ENCODE data around the gene SESN2.
"Not testable (repeated sequence)": the region's sequence is repeated elsewhere in the genome, so short reads cannot be mapped to it uniquely, and the experiment has no call there.

SESN2 gene

DNA sequence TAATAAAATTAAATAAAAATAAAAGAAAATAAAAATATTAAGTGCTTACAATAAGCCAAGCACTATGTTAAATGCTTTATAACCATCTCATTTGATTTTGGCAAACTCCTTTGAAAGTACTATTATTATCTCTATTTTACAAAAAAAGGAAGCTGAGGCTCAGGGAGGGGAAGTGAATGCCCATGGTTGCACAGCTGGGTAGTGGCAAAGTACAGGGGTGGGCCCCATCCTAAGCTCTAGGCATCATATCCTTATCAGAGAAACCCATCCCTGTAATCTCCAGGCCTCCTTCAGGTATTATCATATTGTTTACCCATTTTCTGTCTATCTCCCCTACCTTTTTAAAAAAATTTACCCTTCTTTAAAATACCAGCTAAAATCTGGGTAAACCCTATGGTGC lies 67.2 kb downstream of the SESN2 start:
- H2BK120ac ChIP-seq (ENCODE audit: low read depth, low read length) = no peak overlapping the region
- DNase-seq = no peak
- H4K91ac ChIP-seq (ENCODE audit: low read length) = no peak overlapping the region
- H3K27me3 ChIP-seq (ENCODE audit: control insufficient read depth in 1 of 2, insufficient read depth in 1 of 2, low read length in 2 of 2) = no peaks in the 10 kb centered on the region
- no peak overlapping the region for H3K9ac ChIP-seq (ENCODE audit: low read length)
- no peak overlapping the region for H3K4me3 ChIP-seq (ENCODE audit: insufficient read depth in 1 of 2, low read depth in 1 of 2, low read length in 2 of 2)
- no peak overlapping the region for H2BK5ac ChIP-seq (ENCODE audit: low read depth, low read length, poor library complexity, severe bottlenecking)
- peaks cover 10% of the 10 kb centered on the region for H3K4me1 ChIP-seq (ENCODE audit: control insufficient read depth, insufficient read depth, low read depth, low read length)
- no peak overlapping the region for H3K4ac ChIP-seq (ENCODE audit: low read depth in 1 of 2, low read length in 2 of 2)
- no peak overlapping the region for H3K23ac ChIP-seq (ENCODE audit: low read length in 2 of 2)
- H2AK5ac ChIP-seq (ENCODE audit: low read length, severe bottlenecking) = no peak overlapping the region
- no peaks in the 10 kb centered on the region for H3K9me3 ChIP-seq (ENCODE audit: control insufficient read depth, low read length)
- H2BK15ac ChIP-seq (ENCODE audit: low read depth, poor library complexity, severe bottlenecking) = no peak overlapping the region
- H3K79me1 ChIP-seq (replicated peaks; ENCODE audit: low read length, poor library complexity, severe bottlenecking) = peaks cover 15% of the 10 kb centered on the region
- peaks cover under 1 to 9% of the 10 kb centered on the region in 2 experiments for H3K36me3 ChIP-seq (ENCODE audit: control insufficient read depth in 1 of 2, insufficient read depth in 2 of 2, low read depth in 1 of 2, low read length in 2 of 2)
- no peak overlapping the region for H3K18ac ChIP-seq (ENCODE audit: low read depth in 1 of 2, low read length in 2 of 2)
- no peak overlapping the region for H2AFZ ChIP-seq (ENCODE audit: low read depth, low read length)
- no peak overlapping the region for H4K8ac ChIP-seq (ENCODE audit: low read length)
- no peak overlapping the region for H3K4me2 ChIP-seq (ENCODE audit: low read length, poor library complexity, severe bottlenecking)
- H2BK12ac ChIP-seq (ENCODE audit: low read length in 2 of 2) = no peak overlapping the region
- H3K14ac ChIP-seq (ENCODE audit: low read length in 2 of 2) = no peak overlapping the region
- H3K27ac ChIP-seq (ENCODE audit: low read length, poor library complexity, severe bottlenecking) = no peak overlapping the region

DNA sequence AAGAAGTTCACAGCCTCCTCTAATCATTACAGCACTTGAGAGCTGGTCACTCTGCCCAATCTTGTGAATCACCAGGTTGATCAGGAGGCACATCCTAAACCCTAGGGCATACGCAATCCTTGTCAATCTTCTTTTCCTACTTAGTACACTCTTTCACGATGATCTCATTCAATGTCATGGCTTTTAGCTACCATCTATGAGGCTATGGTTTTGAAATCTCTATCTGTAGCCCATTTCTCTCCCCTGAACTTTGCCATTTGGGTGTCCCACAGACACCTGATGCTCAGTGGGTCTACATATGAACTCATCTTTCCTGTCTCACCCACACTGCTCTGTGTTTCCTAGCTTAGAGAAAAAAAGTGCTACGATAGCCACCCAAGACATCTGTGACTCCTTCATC lies 67.7 kb downstream of the SESN2 start:
- whole genome bisulfite sequencing = 85% methylated on average over 2 of the region's 3 CpGs
- H4K8ac ChIP-seq (ENCODE audit: low read length) = no peak overlapping the region
- no peak overlapping the region for H3K18ac ChIP-seq (ENCODE audit: low read depth in 1 of 2, low read length in 2 of 2)
- peak overlapping the region; percentile 72 for H2AK5ac ChIP-seq (ENCODE audit: low read length, severe bottlenecking)
- H3K27me3 ChIP-seq (ENCODE audit: control insufficient read depth in 1 of 2, insufficient read depth in 1 of 2, low read length in 2 of 2) = no peaks in the 10 kb centered on the region
- no peak overlapping the region for H2BK12ac ChIP-seq (ENCODE audit: low read length in 2 of 2)
- H2BK5ac ChIP-seq (ENCODE audit: low read depth, low read length, poor library complexity, severe bottlenecking) = no peak overlapping the region
- H3K14ac ChIP-seq (ENCODE audit: low read length in 2 of 2) = no peak overlapping the region
- H3K79me1 ChIP-seq (replicated peaks; ENCODE audit: low read length, poor library complexity, severe bottlenecking) = peaks cover 18% of the 10 kb centered on the region
- no peak overlapping the region for H3K4me2 ChIP-seq (ENCODE audit: low read length, poor library complexity, severe bottlenecking)
- no peak overlapping the region for H3K9ac ChIP-seq (ENCODE audit: low read length)
- peaks cover 5 to 13% of the 10 kb centered on the region in 2 experiments for H3K36me3 ChIP-seq (ENCODE audit: control insufficient read depth in 1 of 2, insufficient read depth in 2 of 2, low read depth in 1 of 2, low read length in 2 of 2)
- no peak overlapping the region for H3K4me3 ChIP-seq (ENCODE audit: insufficient read depth in 1 of 2, low read depth in 1 of 2, low read length in 2 of 2)
- H4K91ac ChIP-seq (ENCODE audit: low read length) = no peak overlapping the region
- peaks cover 10% of the 10 kb centered on the region for H3K4me1 ChIP-seq (ENCODE audit: control insufficient read depth, insufficient read depth, low read depth, low read length)
- H3K4ac ChIP-seq (ENCODE audit: low read depth in 1 of 2, low read length in 2 of 2) = no peak overlapping the region
- H2BK120ac ChIP-seq (ENCODE audit: low read depth, low read length) = no peak overlapping the region
- H3K9me3 ChIP-seq (ENCODE audit: control insufficient read depth, low read length) = no peaks in the 10 kb centered on the region
- no peak for DNase-seq
- H2AFZ ChIP-seq (ENCODE audit: low read depth, low read length) = no peak overlapping the region
- H2BK15ac ChIP-seq (ENCODE audit: low read depth, poor library complexity, severe bottlenecking) = no peak overlapping the region
- no peak overlapping the region for H3K23ac ChIP-seq (ENCODE audit: low read length in 2 of 2)
- H3K27ac ChIP-seq (ENCODE audit: low read length, poor library complexity, severe bottlenecking) = no peak overlapping the region

DNA sequence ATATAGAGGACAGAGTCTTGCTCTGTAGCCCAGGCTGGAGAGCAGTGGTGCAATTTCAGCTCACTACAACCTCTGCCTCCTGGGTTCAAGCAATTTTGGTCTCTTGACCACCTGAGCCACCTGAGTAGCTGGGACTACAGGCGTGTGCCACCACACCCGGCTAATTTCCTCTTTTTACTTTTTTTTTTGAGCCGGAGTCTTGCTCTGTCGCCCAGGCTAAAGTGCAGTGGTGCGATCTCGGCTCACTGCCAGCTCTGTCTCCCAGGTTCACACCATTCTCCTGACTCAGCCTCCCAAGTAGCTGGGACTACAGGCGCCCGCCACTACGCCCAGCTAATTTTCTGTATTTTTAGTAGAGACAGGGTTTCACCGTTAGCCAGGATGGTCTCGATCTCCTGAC lies 68.1 kb downstream of the SESN2 start:
- H2BK5ac ChIP-seq (ENCODE audit: low read depth, low read length, poor library complexity, severe bottlenecking); H2AFZ ChIP-seq (ENCODE audit: low read depth, low read length); H4K91ac ChIP-seq (ENCODE audit: low read length); H3K9me3 ChIP-seq (ENCODE audit: control insufficient read depth, low read length); H3K27ac ChIP-seq (ENCODE audit: low read length, poor library complexity, severe bottlenecking); H2BK120ac ChIP-seq (ENCODE audit: low read depth, low read length); H3K4me3 ChIP-seq (ENCODE audit: insufficient read depth in 1 of 2, low read depth in 1 of 2, low read length in 2 of 2); H3K23ac ChIP-seq (ENCODE audit: low read length in 2 of 2); H3K9ac ChIP-seq (ENCODE audit: low read length); H2AK5ac ChIP-seq (ENCODE audit: low read length, severe bottlenecking); H2BK12ac ChIP-seq (ENCODE audit: low read length in 2 of 2); H3K4me1 ChIP-seq (ENCODE audit: control insufficient read depth, insufficient read depth, low read depth, low read length); H4K8ac ChIP-seq (ENCODE audit: low read length); DNase-seq; H3K4ac ChIP-seq (ENCODE audit: low read depth in 1 of 2, low read length in 2 of 2); H3K27me3 ChIP-seq (ENCODE audit: control insufficient read depth in 1 of 2, insufficient read depth in 1 of 2, low read length in 2 of 2); H3K4me2 ChIP-seq (ENCODE audit: low read length, poor library complexity, severe bottlenecking); H2BK15ac ChIP-seq (ENCODE audit: low read depth, poor library complexity, severe bottlenecking); H3K18ac ChIP-seq (ENCODE audit: low read depth in 1 of 2, low read length in 2 of 2); H3K14ac ChIP-seq (ENCODE audit: low read length in 2 of 2): not testable (repeated sequence)
- WGBS = over 99% methylated on average over 11 of the region's 11 CpGs
- Histone ChIP-seq H3K79me1 (replicated peaks; ENCODE audit: low read length, poor library complexity, severe bottlenecking) (peaks cover 18% of the 10 kb centered on the region), H3K36me3 (ENCODE audit: control insufficient read depth in 1 of 2, insufficient read depth in 2 of 2, low read depth in 1 of 2, low read length in 2 of 2) (peaks cover 7 to 18% of the 10 kb centered on the region in 2 experiments)

DNA sequence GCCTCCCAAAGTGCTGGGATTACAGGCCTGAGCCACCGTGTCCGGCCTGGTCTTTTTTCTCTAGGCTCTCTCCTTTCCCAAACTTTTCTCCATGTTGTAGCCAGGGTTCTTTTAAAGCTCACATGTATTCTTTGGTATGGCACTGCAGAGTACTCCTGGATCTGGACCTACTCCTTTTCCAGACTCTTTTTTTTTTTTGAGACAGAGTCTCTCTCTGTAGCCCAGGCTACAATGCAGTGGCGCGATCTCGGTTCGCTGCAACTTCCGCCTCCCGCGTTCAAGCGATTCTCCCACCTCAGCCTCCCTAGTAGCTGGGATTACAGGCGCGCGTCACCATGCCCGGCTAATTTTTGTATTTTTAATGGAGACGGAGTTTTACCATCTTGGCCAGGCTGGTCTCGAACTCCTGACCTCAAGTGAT lies 68.9 kb downstream of the SESN2 start:
- WGBS = 88% methylated on average over 16 of the region's 16 CpGs
- H2BK120ac ChIP-seq (ENCODE audit: low read depth, low read length) = no peak overlapping the region

More for the DNA sequence above, 68.9 kb downstream of the SESN2 start:
- peaks cover 18% of the 10 kb centered on the region for H3K79me1 ChIP-seq (replicated peaks; ENCODE audit: low read length, poor library complexity, severe bottlenecking)
- no peak overlapping the region for H2BK15ac ChIP-seq (ENCODE audit: low read depth, poor library complexity, severe bottlenecking)
- no peak overlapping the region for H2AFZ ChIP-seq (ENCODE audit: low read depth, low read length)
- H3K14ac ChIP-seq (ENCODE audit: low read length in 2 of 2) = no peak overlapping the region
- H3K27ac ChIP-seq (ENCODE audit: low read length, poor library complexity, severe bottlenecking) = no peak overlapping the region
- H3K4me1 ChIP-seq (ENCODE audit: control insufficient read depth, insufficient read depth, low read depth, low read length) = peaks cover 6% of the 10 kb centered on the region
- H3K4me2 ChIP-seq (ENCODE audit: low read length, poor library complexity, severe bottlenecking) = peak overlapping the region; percentile 50
- no peak overlapping the region for H4K91ac ChIP-seq (ENCODE audit: low read length)
- H3K9ac ChIP-seq (ENCODE audit: low read length) = peak overlapping the region; percentile 97
- H2BK5ac ChIP-seq (ENCODE audit: low read depth, low read length, poor library complexity, severe bottlenecking) = no peak overlapping the region
- H2BK12ac ChIP-seq (ENCODE audit: low read length in 2 of 2) = no peak overlapping the region
- no peak overlapping the region for H3K4ac ChIP-seq (ENCODE audit: low read depth in 1 of 2, low read length in 2 of 2)
- H3K23ac ChIP-seq (ENCODE audit: low read length in 2 of 2) = no peak overlapping the region
- H3K4me3 ChIP-seq (ENCODE audit: insufficient read depth in 1 of 2, low read depth in 1 of 2, low read length in 2 of 2) = peak overlapping the region; percentile 11 to 88
- H4K8ac ChIP-seq (ENCODE audit: low read length) = peak overlapping the region; percentile 81
- H2AK5ac ChIP-seq (ENCODE audit: low read length, severe bottlenecking) = no peak overlapping the region
- DNase-seq = no peak
- no peaks in the 10 kb centered on the region for H3K27me3 ChIP-seq (ENCODE audit: control insufficient read depth in 1 of 2, insufficient read depth in 1 of 2, low read length in 2 of 2)
- peaks cover 7 to 26% of the 10 kb centered on the region in 2 experiments for H3K36me3 ChIP-seq (ENCODE audit: control insufficient read depth in 1 of 2, insufficient read depth in 2 of 2, low read depth in 1 of 2, low read length in 2 of 2)
- H3K18ac ChIP-seq (ENCODE audit: low read depth in 1 of 2, low read length in 2 of 2) = no peak overlapping the region
- H3K9me3 ChIP-seq (ENCODE audit: control insufficient read depth, low read length) = no peaks in the 10 kb centered on the region
